IPS-18c (cell line): Measurements from ENCODE around the gene CELF4.

Experiments
- H3K4me3 ChIP-seq: 2 replicates; pipeline ENCODE4 v1.7.0; 2013; ENCODE audit warnings: low read depth, mild to moderate bottlenecking, low read length, moderate library complexity; ENCODE audit not compliant: insufficient read depth
- H3K9me3 ChIP-seq: one replicate; pipeline ENCODE4 v1.6.1; 2013; ENCODE audit warnings: mild to moderate bottlenecking, low read length, moderate library complexity; ENCODE audit not compliant: control insufficient read depth, insufficient read depth

Gene CELF4

GRCh38 chr18:37274309-37275236 is 291.0 kb downstream of the CELF4 start:
- no peak overlapping the region for H3K4me3 ChIP-seq
- no peaks in the 10 kb centered on the region for H3K9me3 ChIP-seq

GRCh38 chr18:37272841-37273240 is 292.8 kb downstream of the CELF4 start:
- H3K4me3 ChIP-seq = no peak overlapping the region
- H3K9me3 ChIP-seq = no peaks in the 10 kb centered on the region

GRCh38 chr18:37272226-37272625 is 293.4 kb downstream of the CELF4 start:
- no peak overlapping the region for H3K4me3 ChIP-seq
- H3K9me3 ChIP-seq = no peaks in the 10 kb centered on the region

GRCh38 chr18:37270666-37271052 is 294.9 kb downstream of the CELF4 start:
- Histone ChIP-seq H3K9me3 (no peaks in the 10 kb centered on the region), H3K4me3 (no peak overlapping the region)

GRCh38 chr18:37270038-37270665 is 295.4 kb downstream of the CELF4 start:
- no peak overlapping the region for H3K4me3 ChIP-seq
- no peaks in the 10 kb centered on the region for H3K9me3 ChIP-seq

- H3K4me3 ChIP-seq = no peak overlapping the region
- no peaks in the 10 kb centered on the region for H3K9me3 ChIP-seq
These were observed 299.3 kb downstream of the CELF4 start for GRCh38 chr18:37266290-37266689.

GRCh38 chr18:37265382-37265781 is 300.2 kb downstream of the CELF4 start:
- H3K9me3 ChIP-seq = no peaks in the 10 kb centered on the region
- H3K4me3 ChIP-seq = no peak overlapping the region

GRCh38 chr18:37264956-37265355 is 300.6 kb downstream of the CELF4 start:
- H3K4me3 ChIP-seq = no peak overlapping the region
- H3K9me3 ChIP-seq = no peaks in the 10 kb centered on the region

- no peaks in the 10 kb centered on the region for H3K9me3 ChIP-seq
These were observed 303.6 kb downstream of the CELF4 start for GRCh38 chr18:37261988-37262387.

GRCh38 chr18:37261246-37261840 is 304.3 kb downstream of the CELF4 start:
- H3K9me3 ChIP-seq = no peaks in the 10 kb centered on the region
- no peak overlapping the region for H3K4me3 ChIP-seq

More at GRCh38 chr18:37261988-37262387, 303.6 kb downstream of the CELF4 start:
- H3K4me3 ChIP-seq = no peak overlapping the region

GRCh38 chr18:37260367-37261093 is 305.1 kb downstream of the CELF4 start:
- no peaks in the 10 kb centered on the region for H3K9me3 ChIP-seq
- no peak overlapping the region for H3K4me3 ChIP-seq

GRCh38 chr18:37259711-37260110 is 305.9 kb downstream of the CELF4 start:
- H3K9me3 ChIP-seq = no peaks in the 10 kb centered on the region

GRCh38 chr18:37258819-37259218 is 306.8 kb downstream of the CELF4 start:
- Histone ChIP-seq H3K9me3 (no peaks in the 10 kb centered on the region), H3K4me3 (no peak overlapping the region)

More at GRCh38 chr18:37259711-37260110, 305.9 kb downstream of the CELF4 start:
- no peak overlapping the region for H3K4me3 ChIP-seq

- no peaks in the 10 kb centered on the region for H3K9me3 ChIP-seq
- no peak overlapping the region for H3K4me3 ChIP-seq
These were observed 307.5 kb downstream of the CELF4 start for GRCh38 chr18:37258131-37258530.

- Histone ChIP-seq H3K4me3 (no peak overlapping the region), H3K9me3 (no peaks in the 10 kb centered on the region)
These were observed 310.6 kb downstream of the CELF4 start for GRCh38 chr18:37254973-37255372.

- Histone ChIP-seq H3K9me3 (no peaks in the 10 kb centered on the region), H3K4me3 (peak overlapping the region; percentile 46)
These were observed 311.3 kb downstream of the CELF4 start for GRCh38 chr18:37254236-37254754.
